ENCODE measurements around the gene SETBP1. TPM values are rescaled to one million over a fixed set of nuclear protein-coding genes. Genes with fewer than 3 reads are reported as not detected.

The SETBP1 gene
- total RNA-seq, 1 donor: 22.8 TPM

DNA sequence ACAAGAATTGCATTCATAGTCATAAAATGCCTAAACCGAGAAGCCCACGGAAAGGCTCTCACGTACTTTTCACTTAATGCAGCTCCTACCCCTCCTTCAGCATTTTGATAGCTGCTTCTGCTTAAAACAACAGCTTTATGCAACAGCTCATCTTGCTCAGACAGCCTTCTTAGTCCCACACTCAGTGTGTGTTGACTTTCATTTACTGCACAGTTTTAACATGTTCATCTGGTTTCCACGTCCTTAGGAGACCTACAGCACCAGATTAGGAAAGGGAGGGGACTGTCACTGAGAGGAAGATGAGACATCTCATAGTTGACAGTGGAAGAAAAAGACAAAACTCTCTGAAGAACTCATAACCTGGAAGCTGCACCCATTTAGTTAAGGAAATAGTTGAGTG is 435.4 kb downstream of the SETBP1 start:
- H3K9me3 ChIP-seq (ENCODE audit: low read depth, low read length): no peaks in the 10 kb centered on the region
- DNase-seq (ENCODE audit: insufficient read length, low spot score, missing footprints): no peak
- no peak overlapping the region for H3K4me2 ChIP-seq (ENCODE audit: insufficient read depth, low read length)
- no peak overlapping the region for H2AFZ ChIP-seq (ENCODE audit: low read length)
- TF ChIP-seq, protein P1, sequence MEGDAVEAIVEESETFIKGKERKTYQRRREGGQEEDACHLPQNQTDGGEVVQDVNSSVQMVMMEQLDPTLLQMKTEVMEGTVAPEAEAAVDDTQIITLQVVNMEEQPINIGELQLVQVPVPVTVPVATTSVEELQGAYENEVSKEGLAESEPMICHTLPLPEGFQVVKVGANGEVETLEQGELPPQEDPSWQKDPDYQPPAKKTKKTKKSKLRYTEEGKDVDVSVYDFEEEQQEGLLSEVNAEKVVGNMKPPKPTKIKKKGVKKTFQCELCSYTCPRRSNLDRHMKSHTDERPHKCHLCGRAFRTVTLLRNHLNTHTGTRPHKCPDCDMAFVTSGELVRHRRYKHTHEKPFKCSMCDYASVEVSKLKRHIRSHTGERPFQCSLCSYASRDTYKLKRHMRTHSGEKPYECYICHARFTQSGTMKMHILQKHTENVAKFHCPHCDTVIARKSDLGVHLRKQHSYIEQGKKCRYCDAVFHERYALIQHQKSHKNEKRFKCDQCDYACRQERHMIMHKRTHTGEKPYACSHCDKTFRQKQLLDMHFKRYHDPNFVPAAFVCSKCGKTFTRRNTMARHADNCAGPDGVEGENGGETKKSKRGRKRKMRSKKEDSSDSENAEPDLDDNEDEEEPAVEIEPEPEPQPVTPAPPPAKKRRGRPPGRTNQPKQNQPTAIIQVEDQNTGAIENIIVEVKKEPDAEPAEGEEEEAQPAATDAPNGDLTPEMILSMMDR (IDR thresholded peaks at IDR 0.05; ENCODE audit: extremely low read depth, low read depth, low read length): no peak
- no peak overlapping the region for H3K27ac ChIP-seq (ENCODE audit: low read depth, low read length)
- H3K27me3 ChIP-seq (ENCODE audit: insufficient read depth, low read length): peaks cover 10% of the 10 kb centered on the region
- H3K4me3 ChIP-seq (ENCODE audit: insufficient read depth, low read length): no peak overlapping the region
- no peaks in the 10 kb centered on the region for H4K20me1 ChIP-seq (ENCODE audit: insufficient read depth, low read length)
- H3K36me3 ChIP-seq (ENCODE audit: insufficient read depth, low read length): no peaks in the 10 kb centered on the region
- no peaks in the 10 kb centered on the region for H3K79me2 ChIP-seq (ENCODE audit: insufficient read depth, low read length)
- H3K4me1 ChIP-seq (ENCODE audit: insufficient read depth, low read length): no peaks in the 10 kb centered on the region

Small RNA genes within 50 kb of the gene (small RNA-seq; reads per million reads assigned to genes)
- gene MIR4319: not detected

All from osteoblast (primary cell).